Measurements from ENCODE around the gene KIF19.
"Not testable (repeated sequence)": the region's sequence is repeated elsewhere in the genome, so short reads cannot be mapped to it uniquely, and the experiment has no call there.

KIF19 gene

GRCh38 chr17:74389937-74390679 lies 64.1 kb downstream of the KIF19 start:
- no peak for DNase-seq (ENCODE audit: low spot score)

- DNase-seq (ENCODE audit: low spot score), result no peak
These were observed 64.9 kb downstream of the KIF19 start for GRCh38 chr17:74390680-74391653.

- no peak for DNase-seq (ENCODE audit: low spot score)
These were observed 65.7 kb downstream of the KIF19 start for GRCh38 chr17:74391771-74392170.

DNA sequence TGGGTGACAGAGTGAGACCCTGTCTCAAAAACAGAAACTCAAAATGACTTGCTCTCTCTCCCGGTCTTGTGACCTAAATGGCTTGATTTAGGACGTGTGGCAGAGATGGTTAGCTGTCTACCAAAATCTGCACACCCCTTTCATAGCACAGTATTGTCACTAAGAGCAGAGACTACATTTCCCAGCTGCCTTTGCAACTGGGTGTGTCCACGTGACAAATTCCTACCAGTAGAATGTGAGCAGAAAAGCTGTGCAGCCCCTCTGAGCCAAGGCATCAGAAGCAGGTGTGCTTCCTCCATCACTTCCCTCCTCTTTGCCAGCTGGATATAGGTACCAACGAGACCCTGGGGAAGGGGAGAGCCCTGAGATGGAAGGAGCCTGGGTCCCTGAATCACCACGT lies 66.8 kb downstream of the KIF19 start:
- DNase-seq (ENCODE audit: low spot score), result no peak

DNA sequence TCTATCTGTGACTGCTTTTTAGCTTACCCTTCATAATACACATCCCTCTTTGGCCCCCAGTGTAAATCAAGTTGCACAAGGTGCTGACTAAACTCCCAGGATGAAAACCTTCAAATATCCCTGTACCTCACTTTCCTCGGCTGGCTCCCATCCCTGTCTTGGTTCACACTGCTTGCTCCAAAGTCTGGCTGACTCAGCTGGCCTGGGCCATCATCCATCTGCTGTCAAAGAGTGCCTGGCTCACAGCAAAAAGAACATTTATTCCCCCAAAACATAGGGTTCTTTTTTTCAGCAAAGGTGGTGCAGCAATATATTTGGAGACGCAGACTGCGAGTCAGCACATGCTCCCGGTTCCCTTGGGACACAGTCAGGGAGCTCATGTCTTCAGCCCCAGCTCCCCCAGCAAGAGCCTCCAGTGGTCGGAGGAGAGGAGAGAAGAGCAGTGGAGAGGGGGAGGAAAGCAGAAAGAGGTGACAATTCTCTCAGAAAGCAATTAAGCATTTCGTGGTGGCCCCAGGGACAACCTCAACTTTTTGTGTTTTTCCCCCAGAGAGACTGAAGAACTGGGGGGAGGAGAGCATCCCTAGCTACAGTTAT lies 67.4 kb downstream of the KIF19 start:
- DNase-seq (ENCODE audit: low spot score), result no peak

DNA sequence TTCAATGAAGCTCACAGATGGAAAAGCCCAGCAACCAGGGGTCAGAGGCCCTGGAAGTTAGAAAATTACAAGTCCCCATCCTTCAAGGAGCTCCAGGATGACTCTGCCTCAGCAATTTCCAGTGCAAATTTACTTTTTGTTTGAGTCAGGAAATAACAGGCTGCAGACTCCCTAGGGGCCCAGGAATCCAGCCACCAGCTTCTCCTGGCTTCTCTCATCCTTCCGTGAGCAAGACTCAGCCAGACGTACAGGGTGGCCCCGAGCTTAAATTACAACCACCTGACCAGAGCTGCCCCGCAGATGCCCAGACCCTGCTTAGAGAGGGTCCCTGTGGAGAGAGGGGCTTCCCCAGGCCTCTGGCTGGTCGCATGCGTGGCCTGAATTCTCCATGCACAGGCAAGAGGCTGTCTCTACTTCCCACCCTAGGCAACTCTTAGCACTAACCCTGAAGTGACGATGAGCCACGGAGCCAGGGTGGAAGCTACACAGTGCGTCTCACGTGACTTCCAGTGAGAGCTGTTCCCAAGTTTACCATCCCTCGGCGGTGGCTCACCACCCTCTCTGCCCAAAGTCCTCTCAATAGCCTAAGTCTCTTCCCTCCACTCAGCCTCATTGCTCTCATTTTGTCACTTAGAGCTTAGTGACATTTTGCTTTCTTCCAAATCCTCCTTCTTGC lies 68.4 kb downstream of the KIF19 start:
- no peak for DNase-seq (ENCODE audit: low spot score)

DNA sequence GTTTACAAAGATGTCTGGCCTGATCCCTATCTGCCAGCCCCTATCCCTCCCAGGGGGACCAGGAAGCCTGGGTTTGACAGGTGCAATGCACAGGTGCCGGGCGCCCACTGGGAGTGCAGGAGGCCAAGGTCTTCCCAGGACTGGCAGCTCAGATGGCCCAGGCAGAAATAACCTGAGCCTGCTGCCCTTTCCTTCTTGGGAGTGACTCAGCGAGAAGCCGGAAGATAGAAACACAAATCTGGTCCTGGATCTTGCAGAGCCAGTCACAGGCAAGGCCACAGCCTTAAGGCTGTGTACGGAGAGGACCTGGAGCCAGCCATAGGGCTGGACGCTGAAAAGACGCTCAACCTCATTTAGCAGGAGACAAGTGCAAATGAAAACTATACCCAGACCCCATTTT lies 69.0 kb downstream of the KIF19 start:
- no peak for DNase-seq (ENCODE audit: low spot score)

DNA sequence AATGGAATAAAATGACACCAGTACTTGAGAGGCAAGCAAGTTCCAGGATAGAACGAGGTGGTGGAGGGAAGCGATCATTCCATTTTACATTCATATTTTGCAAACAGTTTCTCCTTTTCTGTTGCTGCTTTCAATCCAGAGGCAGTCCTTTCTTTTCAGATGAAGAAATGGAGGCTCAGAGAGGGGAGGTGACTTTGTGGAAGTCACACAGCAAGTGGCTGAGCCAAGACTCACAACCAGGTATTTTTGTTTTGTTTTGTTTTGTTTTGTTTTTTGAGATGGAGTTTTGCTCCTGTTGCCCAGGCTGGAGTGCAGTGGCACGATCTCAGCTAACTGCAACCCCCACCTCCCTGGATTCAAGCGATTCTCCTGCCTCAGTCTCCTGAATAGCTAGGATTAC lies 70.5 kb downstream of the KIF19 start:
- DNase-seq (ENCODE audit: low spot score), result no peak

DNA sequence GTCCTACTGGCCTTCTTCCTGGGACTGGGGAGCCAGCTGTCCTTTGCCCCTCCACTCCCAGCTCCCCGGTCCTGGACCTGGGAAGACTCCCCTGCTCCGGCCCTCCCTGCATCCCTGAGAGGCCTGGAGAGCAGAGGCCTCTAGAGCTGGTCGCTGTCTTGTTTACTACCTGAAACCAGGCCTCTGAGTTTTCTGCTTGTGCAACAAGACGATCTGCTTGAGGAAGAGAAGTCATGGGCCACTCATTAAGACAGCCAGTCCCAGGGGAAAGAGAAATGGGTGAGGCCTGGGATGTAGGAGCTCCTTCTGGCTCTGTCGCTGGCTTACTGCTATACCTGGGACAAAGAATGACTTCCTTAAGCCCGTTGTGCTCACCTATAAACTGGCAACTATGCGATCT lies 76.0 kb downstream of the KIF19 start:
- DNase-seq (ENCODE audit: low spot score), result no peak

DNA sequence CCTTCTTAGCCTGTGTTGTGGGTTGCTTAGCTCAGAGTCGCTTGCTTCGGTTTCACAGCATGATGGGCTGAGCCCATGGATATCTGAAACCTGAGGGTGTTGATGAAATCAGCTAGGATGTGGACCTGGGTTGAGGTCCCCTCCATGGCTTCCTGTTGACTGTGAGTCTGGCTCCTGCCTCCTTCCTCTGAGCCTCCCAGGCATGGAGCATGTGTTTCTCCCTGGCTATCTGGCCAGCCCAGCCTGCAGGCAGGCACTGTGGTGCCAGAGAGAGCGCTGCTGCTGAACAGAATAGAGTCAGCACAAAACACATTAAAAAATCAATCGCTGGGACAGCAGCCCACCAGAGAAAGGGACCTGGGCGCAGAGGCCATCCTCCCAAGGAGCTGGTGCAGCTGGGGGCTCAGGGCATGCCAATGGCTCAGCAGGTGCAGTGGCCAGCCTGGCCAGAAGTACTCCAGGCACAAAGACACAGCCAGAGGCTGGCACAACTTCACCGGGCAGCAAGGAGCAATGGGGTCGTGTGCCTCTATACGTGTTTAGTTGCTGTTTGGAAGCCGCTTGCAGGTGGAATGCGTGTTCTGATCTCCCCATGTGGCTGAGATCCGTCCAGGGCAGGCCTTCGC lies 77.6 kb downstream of the KIF19 start:
- DNase-seq (ENCODE audit: low spot score), result no peak

DNA sequence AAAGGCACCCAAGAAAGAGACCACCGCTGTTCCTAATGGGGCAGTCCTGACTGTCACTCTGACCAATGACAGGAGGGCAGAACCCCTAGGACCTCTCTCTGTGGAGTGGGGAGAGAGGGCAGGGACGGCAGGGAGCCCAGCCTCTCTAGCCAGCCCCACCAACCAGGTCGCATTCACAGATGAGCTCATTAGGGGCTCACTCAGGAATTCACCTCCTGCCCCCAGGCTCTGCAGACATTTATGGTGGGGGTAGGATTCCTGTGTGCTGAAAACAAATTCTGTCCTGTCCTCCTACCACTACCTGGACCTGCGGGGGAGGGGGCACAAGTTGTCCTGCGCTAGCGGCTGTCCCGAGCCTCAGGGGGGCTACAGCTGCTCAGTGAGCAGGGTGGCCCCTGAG lies 78.2 kb downstream of the KIF19 start:
- DNase-seq (ENCODE audit: low spot score), result no peak

GRCh38 chr17:74404789-74405188 lies 78.8 kb downstream of the KIF19 start:
- DNase-seq (ENCODE audit: low spot score), result no peak

DNA sequence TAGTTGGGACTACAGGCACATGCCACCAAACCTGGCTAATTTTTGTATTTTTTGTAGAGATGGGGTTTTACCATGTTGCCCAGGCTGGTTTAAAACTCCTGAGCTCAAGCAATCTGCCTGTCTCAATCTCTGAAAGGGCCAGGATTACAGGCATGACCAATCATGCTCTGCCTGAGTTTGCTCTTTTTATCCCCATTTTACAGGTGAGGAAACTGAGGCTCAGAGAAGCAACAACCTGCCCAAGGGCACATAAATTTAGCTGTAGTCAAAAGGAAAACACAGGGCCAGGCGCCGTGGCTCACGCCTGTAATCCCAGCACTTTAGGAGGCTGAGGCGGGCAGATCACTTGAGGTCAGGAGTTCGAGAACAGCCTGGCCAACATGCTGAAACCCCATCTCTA lies 79.3 kb downstream of the KIF19 start:
- DNase-seq (ENCODE audit: low spot score), result not testable (repeated sequence)

Measured in hepatic stellate cell (primary cell).